NK-92 treated with Interleukin-12 subunit alpha and Interleukin-12 subunit beta, amount 100 ng/mL, for 24 hours (cell line): Measurements from ENCODE around the gene ZNF804A.

ENCODE experiments used
- DNase-seq: peaks from one replicate; lab custom pipeline; 2025; lab: John Stamatoyannopoulos, UW

ZNF804A gene

DNA sequence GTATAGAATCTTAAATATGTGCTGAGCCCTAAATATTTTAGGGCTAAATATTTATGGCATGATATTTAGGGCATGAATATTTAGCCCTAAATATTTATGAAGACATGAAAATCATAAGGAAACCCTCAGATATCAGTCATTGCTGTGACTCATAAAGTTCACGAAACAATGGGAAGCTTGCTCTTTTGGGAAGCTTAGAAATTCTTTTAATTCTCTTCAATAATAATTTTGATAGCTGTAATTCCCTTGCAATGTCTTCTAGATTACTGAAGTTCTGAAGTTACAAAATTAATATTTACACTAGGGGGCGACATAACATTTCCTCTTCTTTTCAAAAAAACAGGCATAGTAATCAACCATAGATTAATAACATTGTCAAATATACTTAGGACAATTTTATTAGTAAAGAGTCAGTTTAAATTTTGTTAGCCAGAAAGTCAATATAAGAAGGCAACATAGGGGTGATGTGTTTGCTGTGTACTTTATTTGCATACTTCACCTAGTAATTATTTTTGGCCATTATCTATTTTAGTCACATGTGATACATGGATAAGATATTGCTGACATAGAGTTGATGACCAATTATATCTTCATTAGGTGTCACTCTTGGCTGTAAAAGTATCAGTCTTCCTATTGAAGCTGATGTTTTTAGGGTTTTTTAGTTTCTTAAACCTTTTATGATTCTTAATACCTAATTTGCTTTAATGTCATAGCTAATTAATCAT lies 13.2 kb downstream of the ZNF804A start:
- DNase-seq: no peak

DNA sequence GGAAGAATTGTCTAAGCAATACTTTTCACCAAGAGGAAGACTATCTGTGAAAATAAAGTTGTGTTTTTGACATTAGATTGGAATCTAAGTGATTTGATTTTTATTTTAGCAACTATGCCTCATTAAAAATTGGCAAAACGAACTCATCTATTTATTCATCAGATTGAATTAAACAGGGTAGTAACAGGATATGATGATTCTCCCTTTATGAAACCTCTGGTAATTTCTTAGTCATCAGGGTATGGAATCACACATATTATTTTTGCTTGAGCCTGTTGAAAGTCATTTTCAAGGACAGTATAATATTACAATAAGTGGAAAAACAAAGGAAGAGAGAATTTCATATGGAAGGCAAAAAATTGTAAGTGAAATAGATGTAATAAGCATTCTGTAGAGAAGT lies 22.0 kb downstream of the ZNF804A start:
- DNase-seq: no peak

DNA sequence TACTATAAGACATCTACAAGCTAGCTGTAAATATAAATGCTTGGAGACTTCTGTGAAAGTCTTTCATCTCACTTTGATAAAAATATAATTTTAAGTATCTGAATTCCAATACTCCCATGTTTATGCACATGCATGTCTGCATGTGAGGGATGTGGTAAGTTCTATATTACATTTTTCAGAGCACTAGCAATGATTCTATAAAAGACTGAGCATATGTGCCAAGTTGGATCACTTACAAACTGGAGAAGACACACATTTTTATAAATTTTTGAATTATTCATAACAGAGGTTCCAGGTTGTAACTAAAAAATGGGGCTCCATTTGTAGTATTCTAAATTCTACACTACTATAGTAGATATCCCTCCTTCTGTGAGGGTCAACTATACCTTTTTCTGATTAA lies 26.0 kb downstream of the ZNF804A start:
- no peak for DNase-seq

DNA sequence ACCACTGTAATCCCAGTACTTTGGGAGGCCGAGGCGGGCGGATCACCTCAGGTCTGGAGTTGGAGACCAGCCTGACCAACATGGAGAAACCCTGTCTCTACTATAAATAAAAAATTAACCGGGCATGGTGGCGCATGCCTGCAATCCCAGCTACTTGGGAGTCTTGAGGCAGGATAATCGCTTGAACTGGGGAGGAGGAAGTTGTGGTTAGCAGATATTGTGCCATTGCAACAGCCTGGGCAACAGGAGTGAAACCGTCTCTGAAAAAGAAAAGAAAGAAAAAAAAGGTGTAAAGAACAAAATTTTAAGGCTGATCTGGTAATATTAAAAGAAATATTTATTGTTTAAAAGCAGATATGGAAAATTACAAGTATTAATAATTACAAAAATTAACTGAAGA lies 29.7 kb downstream of the ZNF804A start:
- no peak for DNase-seq

DNA sequence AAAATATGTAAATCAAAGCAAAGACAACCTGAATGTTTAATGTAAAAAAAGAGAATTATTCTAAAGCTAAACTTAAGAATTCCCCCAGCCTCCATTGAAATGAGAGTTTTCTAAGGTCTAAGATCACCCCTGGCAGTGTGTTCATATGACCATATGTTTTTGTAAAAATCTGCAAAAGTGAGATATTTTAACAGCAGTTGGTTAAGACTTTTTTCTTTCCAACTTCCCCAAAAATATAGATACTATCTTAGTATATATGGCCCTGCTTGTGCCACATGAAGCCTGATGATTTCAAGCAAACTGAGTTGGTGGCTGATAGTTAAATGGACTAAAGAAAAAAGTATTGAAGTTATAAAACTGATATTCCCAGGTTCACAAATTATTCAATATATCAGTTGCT lies 35.4 kb downstream of the ZNF804A start:
- no peak for DNase-seq

DNA sequence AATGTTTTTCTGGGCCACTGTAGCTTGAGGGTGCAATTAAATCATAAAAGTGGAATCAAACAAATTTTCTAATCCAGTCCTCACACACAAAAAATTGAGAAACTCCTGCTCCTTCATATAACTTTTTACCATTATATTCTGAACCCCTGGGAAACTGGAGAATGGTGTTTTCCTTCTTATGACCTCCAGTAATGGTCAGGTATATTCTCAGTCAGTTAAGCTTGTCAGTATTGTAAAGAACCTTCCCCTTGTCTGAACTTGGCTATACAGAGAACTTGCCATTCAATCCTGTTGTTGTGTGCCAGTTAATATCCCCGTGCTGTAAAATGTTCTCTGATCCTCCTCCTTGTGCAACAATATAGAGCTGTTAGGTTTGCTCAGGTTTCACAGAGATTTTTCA lies 39.5 kb downstream of the ZNF804A start:
- no peak for DNase-seq

DNA sequence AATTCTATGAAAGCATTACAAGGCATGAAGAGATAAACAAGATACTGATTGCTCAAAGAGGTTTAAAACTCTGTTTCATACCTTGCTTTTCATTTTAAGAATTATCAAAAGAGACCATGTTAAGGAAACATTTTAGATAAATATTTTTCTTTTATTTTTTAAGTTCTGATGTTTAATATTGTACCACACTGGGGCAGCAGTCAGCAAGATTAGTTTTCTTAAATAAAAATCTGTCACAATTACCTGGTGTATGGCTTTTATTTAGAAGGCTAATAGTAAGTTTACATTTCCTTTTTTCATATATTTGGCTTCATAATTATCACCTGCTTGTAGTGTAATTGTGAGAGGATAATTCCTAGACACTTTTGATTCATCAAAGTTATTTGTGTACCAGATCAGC lies 46.4 kb downstream of the ZNF804A start:
- DNase-seq: no peak

DNA sequence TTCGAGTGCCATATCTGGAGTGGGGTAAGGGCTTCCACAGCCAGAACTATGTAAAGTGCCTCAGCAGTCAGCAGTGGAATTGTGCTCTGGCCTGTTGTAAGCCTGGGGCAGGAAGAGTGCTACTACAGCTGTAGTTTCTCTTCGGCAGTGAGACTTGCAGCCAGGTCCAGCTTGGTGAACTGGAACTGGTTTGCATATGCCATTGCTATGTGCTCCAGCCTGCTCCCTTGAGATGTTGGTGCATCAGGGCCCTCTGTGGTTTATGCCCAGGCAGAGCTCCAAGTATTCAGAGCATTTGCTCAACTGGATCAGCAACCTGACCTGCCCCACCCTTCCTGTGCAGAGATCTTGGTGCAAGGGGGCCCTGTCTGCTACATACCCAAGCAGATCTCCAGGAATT lies 47.8 kb downstream of the ZNF804A start:
- no peak for DNase-seq

DNA sequence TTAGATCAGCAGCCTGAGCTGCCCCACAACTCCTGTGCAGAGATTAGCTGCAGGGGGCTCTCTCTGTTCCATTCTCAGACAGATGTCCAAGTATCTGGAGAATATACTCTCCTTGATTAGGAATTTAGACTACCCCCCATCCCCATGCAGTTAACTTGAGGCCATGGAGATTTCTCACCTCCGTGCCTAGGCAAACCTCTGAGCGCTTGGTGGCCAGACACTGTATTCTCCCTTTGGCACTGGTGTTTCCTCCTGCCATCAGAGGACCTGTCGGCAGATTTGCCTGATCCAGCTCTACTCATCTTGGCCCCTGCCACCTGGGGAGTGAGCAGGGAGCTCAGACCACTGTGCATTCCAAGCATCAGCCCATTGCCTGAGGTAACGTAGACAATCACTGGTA lies 48.3 kb downstream of the ZNF804A start:
- DNase-seq: no peak

DNA sequence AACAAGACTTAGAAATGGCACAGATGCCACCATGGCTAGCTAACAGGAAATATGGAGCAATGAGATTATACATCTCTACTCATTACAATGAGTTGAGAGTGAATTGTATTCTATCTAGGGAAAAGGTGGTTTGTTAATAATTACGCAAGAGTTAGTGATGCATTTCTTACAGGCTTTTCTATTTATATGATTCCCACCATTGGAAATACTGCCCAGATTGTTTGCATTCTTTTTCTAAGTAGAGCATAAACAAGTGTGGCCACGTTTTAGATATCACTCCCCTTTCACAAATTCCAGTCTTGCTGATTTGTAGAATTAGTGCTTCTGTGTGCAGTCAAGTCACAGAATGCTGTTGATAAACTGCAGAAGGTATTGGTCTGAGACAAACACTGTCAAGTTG lies 56.6 kb downstream of the ZNF804A start:
- DNase-seq: no peak

DNA sequence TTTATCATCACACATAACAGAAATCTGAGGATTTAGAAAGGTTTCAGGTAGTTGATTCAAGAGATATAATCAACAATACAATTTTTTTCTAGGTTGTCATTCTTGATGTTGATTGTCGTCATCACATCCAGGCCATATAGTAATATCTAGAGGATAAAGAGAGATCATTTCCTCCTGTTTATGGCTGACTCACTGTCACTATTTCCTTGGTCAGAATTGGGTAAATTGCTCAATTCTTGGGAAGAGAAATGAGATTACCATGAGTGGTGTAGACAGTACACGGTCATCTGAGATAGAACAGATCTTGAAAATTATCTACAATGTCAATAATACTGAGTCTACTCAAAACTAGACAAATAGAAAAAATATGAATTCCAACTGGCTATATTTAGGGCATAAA lies 78.8 kb downstream of the ZNF804A start:
- no peak for DNase-seq

DNA sequence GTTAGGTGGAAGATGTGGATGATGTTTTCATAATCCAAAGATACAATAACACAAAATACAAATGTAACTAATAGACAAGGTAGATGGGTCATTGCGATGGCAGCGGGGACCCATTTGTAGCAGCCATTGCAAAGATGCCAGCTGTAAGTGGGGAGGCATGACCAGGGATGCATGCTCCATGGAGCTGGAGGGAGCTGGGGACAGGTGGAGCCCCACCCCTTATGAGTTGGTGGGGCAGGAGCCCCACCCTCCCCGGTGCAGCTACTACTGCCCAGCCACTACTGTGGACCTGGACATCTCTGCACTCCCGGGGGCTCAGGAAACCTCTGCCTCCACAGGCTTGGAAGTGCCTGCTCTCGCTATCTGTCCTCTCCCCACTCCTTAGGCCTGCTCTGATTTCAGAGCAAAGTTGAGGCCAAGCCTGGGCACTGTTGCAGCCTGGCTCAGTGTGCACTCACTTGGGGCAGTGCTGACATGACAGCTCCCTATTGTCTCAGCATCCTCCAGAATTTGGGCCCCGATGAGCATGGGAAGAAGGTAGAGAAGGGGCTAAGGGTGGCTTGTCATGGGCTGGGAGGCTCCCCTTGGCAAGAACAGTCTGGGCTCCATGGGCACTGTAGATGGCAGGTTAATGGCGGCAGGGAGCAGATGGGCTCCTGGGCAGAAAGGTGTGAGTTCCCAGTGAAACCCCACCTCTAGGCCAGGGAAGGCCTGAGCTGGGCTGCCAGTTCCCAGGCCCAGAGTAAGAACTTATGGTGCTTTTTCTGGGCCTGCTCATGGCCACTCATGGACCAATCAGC lies 81.1 kb downstream of the ZNF804A start:
- no peak for DNase-seq

DNA sequence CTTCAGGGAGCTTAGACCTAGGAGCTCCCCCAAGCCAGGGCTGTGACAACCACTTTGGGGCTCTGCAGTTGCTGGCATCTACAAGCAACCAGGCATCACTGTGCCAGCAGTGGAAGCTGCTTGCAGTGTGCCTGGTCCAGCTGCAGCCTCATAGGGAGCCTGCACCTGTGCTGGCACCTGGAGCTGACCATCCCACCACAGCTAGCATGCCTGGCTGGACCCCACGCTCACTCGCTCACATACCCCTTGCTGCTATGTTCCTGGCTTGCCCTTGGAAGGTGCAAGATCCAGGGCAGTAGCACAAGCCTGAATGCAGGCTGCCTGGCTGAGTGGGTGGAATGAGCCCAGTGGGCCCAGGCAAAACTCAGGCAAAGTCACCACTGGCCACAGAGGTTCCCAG lies 82.5 kb downstream of the ZNF804A start:
- DNase-seq: no peak

DNA sequence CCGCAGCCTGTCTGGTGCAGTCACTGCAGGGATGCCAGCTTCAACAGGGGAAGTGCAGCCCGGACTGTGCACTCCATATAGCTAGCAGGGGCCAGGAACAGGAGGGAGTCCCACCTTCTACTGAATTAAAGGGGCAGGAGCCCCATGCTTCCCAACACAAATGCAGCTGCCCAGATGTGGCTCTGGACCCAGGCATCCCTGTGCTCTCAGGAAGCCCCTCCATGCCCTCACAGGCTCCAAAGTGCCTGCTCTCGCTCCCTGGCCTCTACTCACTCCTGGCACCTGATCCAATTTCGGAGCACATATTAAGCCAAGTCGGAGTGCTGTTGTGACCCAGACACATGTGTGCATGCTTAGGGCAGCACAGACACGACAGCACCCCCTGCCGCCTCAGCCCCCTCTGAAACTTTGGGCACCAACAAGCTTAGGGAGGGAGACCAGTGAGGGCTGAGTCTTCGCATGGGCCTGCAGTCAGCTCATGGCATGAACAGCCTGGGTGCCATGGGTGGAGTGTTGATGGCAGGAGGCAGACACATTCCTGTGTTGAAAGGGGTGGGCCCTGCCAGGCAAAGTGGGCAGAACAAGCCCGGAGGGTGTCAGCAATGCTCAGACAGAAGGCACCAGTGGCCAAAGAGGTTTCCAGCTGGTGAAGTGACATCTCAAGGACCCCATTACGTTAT lies 83.5 kb downstream of the ZNF804A start:
- no peak for DNase-seq

DNA sequence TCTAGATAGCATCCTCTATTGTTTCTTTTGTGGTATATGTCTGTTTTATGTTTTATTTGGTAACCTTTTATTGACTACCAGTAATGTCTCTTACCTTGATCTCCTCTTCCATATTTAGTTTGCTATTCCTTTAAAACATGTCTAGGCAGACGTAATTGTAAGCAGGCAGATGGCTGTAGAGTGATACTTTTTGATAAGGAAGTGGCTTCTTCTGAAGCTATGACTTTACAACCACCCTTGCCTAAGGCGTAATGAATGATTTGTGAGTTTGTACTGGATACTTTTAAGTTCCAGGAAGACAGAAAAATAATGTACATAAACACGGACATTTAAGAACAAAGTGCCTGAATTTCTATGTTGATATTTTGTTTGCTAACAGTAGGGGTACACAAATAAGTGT lies 85.6 kb downstream of the ZNF804A start:
- DNase-seq: no peak

DNA sequence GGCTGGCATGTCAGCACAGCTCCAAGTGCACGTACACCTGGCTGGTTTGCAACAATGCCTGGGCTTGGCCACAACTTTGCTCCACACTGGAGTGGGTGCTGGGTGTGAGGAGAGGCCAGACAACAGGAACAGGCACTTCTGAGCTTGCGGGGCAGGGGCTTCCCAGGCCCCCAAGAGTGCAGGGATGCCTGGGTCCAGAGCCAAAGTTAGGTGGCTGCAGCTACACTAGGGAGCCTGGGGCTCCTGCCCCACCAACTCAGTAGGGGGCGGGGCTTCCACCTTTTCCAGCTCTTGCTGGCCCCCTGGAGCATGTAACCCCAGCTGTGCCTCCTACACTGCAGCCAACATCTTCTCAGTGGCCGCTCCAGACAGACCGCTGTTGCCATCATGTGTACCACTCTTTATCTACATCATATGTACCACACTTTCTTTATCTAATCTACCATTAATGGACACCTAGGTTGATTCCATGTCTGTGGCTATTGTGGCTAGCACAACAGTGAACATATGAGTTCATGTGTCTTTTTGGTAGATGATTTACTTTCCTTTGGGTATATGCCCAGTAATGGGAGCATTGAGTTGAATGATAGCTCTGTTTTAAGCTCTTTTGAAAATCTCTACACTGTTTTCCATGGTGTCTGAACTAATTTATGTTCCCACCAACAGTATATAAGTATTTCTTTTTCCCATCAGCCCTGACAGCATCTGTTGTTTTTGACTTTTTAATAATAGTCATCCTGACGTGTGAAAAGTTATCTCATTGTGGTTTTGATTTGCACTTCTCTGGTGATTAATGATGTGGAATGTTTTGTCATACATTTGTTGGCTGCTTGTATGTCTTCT lies 87.9 kb downstream of the ZNF804A start:
- DNase-seq: no peak

DNA sequence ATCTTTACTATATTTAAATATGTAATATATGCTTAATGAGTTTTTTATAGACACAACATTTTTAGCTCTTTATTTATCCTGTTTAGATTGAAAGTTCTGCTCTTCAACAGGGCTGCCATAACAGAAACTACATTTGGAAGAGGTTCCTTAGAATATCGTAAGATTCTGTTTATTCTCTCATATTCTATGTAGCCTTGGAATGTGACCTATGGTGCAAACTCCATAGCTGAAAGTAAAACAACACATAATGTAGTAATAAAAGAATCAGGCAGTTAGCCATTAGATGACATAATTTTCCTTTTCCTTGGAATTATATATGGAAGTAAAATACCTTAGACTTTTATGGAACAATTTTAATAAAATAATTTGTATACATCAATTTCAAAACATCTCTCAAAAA lies 91.3 kb downstream of the ZNF804A start:
- no peak for DNase-seq

DNA sequence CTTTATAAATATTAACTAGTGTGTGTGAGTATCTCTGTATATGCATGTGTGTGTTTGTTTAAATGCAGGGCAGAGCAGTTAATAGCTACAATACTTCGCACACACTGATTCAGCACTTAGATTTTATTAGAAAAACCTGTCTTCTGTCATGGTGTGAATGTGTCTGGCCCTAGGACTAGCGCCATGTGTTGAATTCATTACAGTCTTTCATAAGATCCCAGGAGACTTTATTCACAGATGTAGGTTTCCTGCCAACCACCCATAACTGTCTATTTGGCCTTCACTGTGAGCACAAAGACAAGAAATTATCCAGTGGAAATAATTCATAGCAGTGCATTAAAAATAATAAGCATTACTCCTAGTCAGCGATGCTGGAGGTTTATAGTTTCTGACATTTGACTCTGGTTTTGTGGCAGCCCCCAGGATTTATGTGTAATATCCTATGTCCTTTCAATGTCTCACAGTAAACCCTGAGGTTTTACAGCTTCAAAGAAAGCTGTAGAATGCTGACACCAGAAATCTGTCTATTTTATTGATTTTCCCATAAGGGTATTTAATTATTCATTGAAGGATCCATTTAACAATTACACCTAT lies 93.9 kb downstream of the ZNF804A start:
- no peak for DNase-seq

DNA sequence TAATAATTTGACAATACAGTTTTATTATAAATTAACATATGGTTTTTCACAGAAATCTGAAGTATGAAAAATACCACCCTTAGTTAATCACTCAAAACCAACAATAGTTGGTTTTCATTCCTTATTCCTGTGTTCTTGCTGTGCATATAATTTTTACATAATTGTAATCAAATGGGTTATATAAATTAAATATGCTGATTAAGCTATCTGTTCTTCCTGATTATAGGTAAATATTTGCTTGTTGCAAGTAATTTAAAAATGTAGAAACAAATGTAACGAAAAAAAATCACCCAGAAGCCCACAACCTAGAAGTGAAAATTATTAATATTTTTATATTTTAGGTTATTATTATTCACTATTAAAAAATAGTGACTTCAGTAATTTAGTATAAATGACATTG lies 98.3 kb downstream of the ZNF804A start:
- DNase-seq: no peak

DNA sequence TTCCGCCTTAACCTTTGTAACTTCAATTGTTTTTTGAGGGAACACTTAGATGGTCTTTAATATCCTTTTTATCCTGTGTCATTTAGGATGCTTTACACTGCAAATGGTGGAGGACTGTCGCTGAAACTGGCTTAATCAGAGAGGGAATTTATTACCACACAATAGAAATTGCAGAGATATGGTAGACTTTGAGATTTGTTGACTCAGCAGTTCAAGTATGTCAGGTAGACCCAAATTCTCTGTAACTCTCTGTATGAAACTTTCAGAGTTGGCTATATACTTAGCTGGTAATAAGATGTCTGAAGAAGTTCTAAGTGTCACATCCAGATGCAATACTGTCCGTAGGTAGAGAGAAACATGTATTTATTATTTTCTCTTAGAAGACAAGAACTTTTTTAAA lies 100.1 kb downstream of the ZNF804A start:
- DNase-seq: no peak

DNA sequence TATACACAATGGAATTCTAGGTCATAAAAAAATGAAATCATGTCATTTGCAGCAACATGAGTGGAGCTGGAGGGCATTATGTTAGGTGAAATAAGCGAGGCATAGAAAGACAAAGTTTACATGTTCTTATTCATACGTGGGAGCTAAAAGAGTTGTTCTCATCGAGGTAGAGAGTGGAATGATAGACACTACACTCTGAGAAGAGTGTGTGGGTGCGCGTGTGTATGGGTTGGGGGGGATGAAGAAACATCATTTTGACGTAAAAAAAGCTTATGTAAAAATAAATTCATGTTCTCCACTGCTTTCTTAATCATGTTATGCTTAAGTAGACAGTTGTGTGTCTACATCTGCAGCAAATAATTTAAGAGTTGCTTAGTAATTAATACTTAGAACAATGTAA lies 123.6 kb downstream of the ZNF804A start:
- no peak for DNase-seq

DNA sequence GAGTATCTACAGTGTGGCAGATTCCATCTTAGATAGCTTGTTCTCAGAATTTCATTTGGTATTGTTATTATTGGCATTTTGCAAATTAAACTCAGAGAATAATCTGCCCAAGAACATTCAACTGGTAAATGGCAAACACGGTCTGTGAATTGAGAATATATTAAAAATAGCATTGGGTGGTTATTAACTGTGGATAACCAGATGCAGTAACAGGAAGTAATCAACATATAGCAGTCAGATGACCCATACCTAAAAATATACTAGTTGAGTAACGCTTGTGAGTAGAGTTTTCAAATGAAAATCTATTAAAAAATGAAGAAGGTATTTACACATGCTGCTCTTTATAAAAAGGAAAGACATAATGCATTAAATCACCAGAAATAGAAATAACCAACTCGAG lies 129.5 kb downstream of the ZNF804A start:
- DNase-seq: no peak
